Measurements from ENCODE around the gene TREML1.

DNA sequence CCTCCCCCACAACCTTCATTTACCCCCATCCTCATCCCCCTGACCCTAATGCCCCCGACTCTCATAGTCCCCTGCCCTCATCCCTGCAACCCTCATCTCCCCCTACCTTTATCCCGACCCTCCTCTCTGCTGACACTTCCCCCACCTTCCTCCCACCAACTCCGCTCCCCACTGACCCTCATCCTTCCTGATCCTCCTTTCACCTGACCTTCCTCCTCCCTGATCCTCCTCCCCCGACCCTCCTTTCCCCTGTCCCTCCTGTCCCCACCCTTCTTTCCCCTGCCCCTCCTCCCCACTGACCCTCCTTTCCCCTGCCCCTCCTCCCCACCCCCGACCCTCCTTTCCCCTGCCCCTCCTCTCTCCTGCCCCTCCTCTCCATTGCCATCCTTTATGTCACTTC is 39.7 kb upstream of the TREML1 start:
- TF ChIP-seq, protein P1, sequence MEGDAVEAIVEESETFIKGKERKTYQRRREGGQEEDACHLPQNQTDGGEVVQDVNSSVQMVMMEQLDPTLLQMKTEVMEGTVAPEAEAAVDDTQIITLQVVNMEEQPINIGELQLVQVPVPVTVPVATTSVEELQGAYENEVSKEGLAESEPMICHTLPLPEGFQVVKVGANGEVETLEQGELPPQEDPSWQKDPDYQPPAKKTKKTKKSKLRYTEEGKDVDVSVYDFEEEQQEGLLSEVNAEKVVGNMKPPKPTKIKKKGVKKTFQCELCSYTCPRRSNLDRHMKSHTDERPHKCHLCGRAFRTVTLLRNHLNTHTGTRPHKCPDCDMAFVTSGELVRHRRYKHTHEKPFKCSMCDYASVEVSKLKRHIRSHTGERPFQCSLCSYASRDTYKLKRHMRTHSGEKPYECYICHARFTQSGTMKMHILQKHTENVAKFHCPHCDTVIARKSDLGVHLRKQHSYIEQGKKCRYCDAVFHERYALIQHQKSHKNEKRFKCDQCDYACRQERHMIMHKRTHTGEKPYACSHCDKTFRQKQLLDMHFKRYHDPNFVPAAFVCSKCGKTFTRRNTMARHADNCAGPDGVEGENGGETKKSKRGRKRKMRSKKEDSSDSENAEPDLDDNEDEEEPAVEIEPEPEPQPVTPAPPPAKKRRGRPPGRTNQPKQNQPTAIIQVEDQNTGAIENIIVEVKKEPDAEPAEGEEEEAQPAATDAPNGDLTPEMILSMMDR (IDR thresholded peaks at IDR 0.05) = no peak
- no peak for TF ChIP-seq EZH2 (IDR thresholded peaks at IDR 0.05; ENCODE audit: borderline replicate concordance, insufficient read depth, low read depth, low read length, poor library complexity, severe bottlenecking)

Data from B cell (primary cell).